ENCODE results near the gene NPFF. TPM values are rescaled to one million over a fixed set of nuclear protein-coding genes. Genes with fewer than 3 reads are reported as not detected.

Gene NPFF
- total RNA-seq, 1 donor from 2014 or later = not detected

DNA sequence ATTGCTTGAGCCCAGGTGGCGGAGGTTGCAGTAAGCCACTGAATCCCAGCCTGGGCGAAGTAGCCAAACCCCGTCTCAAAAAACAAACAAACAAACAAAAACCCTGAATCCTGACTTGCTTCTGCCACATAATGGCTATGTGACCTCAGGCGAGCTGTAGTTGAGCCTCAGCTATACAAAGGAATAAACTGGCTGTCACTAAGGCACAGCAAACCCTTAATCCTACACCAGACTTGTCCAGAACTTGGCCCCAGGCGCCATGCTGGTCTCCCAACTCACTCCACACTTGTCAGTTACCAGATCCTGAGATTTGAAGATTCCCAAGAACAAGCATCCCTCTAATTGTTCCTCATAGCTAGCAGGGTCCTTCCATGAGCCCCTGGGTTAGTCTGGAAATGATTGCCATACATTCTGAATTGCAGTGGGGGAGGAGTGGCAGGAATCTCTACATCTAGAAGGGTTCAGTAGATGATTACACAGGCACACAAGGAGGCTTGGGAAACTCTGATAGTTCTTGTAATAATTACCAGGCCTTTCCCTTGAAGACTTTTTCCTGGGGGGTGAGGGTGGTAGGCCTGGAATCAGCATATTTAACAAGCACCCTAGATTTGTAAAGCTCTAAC, 17.9 kb downstream of the NPFF start:
- no peaks in the 10 kb centered on the region for H3K9me3 Mint-ChIP-seq (ENCODE audit: unreplicated experiment)
- H3K27me3 Mint-ChIP-seq (ENCODE audit: unreplicated experiment) = no peaks in the 10 kb centered on the region
- TF ChIP-seq, protein P1, sequence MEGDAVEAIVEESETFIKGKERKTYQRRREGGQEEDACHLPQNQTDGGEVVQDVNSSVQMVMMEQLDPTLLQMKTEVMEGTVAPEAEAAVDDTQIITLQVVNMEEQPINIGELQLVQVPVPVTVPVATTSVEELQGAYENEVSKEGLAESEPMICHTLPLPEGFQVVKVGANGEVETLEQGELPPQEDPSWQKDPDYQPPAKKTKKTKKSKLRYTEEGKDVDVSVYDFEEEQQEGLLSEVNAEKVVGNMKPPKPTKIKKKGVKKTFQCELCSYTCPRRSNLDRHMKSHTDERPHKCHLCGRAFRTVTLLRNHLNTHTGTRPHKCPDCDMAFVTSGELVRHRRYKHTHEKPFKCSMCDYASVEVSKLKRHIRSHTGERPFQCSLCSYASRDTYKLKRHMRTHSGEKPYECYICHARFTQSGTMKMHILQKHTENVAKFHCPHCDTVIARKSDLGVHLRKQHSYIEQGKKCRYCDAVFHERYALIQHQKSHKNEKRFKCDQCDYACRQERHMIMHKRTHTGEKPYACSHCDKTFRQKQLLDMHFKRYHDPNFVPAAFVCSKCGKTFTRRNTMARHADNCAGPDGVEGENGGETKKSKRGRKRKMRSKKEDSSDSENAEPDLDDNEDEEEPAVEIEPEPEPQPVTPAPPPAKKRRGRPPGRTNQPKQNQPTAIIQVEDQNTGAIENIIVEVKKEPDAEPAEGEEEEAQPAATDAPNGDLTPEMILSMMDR (IDR thresholded peaks at IDR 0.05) = no peak
- H3K36me3 Mint-ChIP-seq (ENCODE audit: unreplicated experiment) = peaks cover 6% of the 10 kb centered on the region
- H3K27ac Mint-ChIP-seq (ENCODE audit: unreplicated experiment) = no peak overlapping the region
- peaks cover 21% of the 10 kb centered on the region for H3K4me1 Mint-ChIP-seq (ENCODE audit: unreplicated experiment)
- no peak overlapping the region for H3K4me3 Mint-ChIP-seq (ENCODE audit: unreplicated experiment)
- DNase-seq (ENCODE audit: extremely low spot score, unreplicated experiment) = no peak

DNA sequence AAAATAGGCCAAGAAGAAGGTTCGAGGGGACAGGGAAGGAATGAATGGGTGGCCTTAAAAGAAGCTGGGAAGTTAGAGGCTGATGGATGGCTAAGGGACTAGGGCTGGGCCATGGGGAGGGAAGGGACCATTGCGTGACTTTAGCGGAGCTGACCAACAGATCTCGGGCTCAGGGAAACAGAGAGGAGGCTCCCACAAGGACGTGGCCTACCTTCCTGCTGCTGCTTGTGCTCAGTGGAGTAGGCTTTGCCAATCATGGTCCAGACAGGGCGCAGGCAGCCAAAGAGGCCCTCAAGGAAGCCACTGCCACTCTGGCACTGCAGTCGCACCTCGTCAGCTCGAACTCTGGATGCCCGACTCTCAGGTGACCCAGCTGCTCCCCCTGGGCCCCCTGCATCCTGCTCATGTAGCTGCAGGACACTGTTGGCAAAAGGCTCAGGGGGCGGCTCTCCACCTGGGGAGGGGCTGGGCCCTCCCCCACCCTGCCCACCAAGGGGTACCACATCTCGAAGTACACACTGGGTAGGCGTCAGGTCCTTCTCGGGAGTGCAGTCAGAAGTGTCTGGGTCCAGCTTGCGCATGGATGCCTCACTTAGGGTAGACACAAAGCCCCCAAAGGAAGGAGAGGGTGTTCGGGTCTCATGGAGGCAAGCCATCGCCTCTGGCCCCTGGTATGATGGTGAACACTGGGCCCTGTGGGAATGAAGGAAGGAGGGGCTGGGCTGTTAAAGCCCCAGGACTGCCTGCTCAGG, 20.4 kb downstream of the NPFF start:
- H3K4me1 Mint-ChIP-seq (ENCODE audit: unreplicated experiment) = peaks cover 4% of the 10 kb centered on the region
- no peaks in the 10 kb centered on the region for H3K9me3 Mint-ChIP-seq (ENCODE audit: unreplicated experiment)
- H3K36me3 Mint-ChIP-seq (ENCODE audit: unreplicated experiment) = peaks cover 15% of the 10 kb centered on the region
- TF ChIP-seq, protein P1 (IDR thresholded peaks at IDR 0.05) = no peak
- no peak for DNase-seq (ENCODE audit: extremely low spot score, unreplicated experiment)
- no peaks in the 10 kb centered on the region for H3K27me3 Mint-ChIP-seq (ENCODE audit: unreplicated experiment)
- no peak overlapping the region for H3K27ac Mint-ChIP-seq (ENCODE audit: unreplicated experiment)
- H3K4me3 Mint-ChIP-seq (ENCODE audit: unreplicated experiment) = no peak overlapping the region

DNA sequence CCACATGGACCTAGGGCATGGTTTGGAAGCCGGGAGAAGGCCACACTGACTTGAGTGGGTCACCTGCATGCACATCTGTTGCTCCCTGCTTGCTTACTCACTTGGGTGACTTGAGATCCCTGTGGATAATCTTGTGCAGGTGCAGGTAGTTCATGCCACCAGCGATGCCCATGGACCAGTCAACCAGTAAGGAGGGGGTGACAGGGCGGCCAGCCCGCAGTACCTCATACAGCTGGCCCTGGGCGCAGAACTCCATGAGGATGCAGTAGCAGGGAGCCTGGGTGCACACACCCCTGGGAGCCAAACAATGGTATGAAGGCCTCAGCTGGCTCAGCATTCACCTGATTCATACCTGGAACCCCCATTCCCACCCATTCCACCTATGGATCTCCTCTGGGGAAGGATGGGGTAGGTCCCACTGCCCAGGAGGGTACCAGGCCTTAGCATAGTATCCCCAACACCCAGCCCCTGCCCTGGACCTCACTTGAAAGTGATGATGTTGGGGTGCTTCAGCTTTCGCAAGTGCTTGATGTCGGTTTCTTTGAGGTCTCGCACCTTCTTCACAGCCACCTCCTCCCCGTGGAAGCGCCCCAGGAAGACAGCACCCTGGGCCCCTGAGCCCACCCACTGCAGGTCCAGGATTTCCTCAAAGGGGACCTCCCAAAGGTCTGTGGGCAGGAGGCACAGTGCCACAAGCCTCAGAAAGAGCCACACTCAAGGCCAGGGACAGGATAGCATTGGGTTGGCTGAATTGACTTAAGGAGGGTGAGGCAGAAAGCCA, 21.1 kb downstream of the NPFF start:
- H3K27me3 Mint-ChIP-seq (ENCODE audit: unreplicated experiment) = no peaks in the 10 kb centered on the region
- no peak overlapping the region for H3K27ac Mint-ChIP-seq (ENCODE audit: unreplicated experiment)
- TF ChIP-seq, protein P1 (IDR thresholded peaks at IDR 0.05) = no peak
- H3K9me3 Mint-ChIP-seq (ENCODE audit: unreplicated experiment) = no peaks in the 10 kb centered on the region
- H3K4me1 Mint-ChIP-seq (ENCODE audit: unreplicated experiment) = peaks cover 3% of the 10 kb centered on the region
- no peak for DNase-seq (ENCODE audit: extremely low spot score, unreplicated experiment)
- H3K36me3 Mint-ChIP-seq (ENCODE audit: unreplicated experiment) = peaks cover 18% of the 10 kb centered on the region
- no peak overlapping the region for H3K4me3 Mint-ChIP-seq (ENCODE audit: unreplicated experiment)

DNA sequence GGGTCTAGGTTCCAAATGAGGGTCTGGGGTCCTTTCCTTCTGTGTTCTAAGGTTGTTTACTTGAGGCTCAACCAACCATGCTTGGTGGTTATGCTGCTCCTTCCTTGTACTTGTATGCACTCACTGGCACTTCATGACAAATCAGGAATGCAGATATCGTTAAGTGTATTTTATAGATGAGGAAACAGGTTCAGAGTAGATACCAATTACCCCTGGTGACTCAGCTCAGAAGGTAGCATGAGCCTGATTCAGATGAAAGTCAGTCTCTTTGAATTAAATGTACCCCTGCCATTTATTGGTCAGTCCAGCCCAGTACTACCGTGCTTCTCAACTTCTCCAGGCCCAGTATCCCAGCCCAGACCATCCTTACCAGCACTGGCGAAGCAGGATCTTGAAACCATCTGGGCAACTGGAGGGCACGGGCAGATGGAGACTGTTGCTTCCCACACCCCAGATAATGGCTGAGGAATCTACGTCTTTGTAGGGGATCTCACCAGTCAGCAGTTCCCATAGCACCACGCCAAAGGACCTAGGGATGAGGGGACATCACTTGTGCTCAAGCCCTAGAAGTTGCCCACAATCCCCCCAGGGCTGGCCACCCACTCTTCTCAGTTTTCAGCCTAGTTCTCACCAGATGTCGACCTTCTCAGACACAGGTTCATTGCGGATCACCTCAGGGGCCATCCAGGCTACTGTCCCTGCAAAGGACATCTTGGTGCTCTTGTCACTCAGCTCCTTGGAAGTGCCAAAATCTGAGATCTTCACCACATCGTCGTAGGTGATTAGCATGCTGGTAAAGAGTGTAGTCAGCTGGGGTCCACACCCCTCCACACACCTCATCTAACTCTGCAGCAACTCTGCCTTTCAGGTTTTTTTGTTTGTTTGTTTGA, 22.4 kb downstream of the NPFF start:
- peaks cover 18% of the 10 kb centered on the region for H3K36me3 Mint-ChIP-seq (ENCODE audit: unreplicated experiment)
- no peak overlapping the region for H3K4me3 Mint-ChIP-seq (ENCODE audit: unreplicated experiment)
- no peak for DNase-seq (ENCODE audit: extremely low spot score, unreplicated experiment)
- TF ChIP-seq, protein P1 (IDR thresholded peaks at IDR 0.05) = no peak
- no peaks in the 10 kb centered on the region for H3K9me3 Mint-ChIP-seq (ENCODE audit: unreplicated experiment)
- H3K4me1 Mint-ChIP-seq (ENCODE audit: unreplicated experiment) = peaks cover 3% of the 10 kb centered on the region
- H3K27me3 Mint-ChIP-seq (ENCODE audit: unreplicated experiment) = no peaks in the 10 kb centered on the region
- no peak overlapping the region for H3K27ac Mint-ChIP-seq (ENCODE audit: unreplicated experiment)

Data from osteocyte (in vitro differentiated cells).